Cardiac muscle cell (in vitro differentiated cells and primary cell): Measurements from ENCODE around the gene CMIP. TPM values are rescaled to one million over a fixed set of nuclear protein-coding genes. Genes with fewer than 3 reads are reported as not detected.
"Not testable (repeated sequence)": the region's sequence is repeated elsewhere in the genome, so short reads cannot be mapped to it uniquely, and the experiment has no call there.

Source experiments
- DNase-seq, 2 donors: peaks; one replicate each; pipeline versions ENCODE4 v3.0.0 to v3.0.0-alpha.2; 2010 to 2017; ENCODE audit warnings: low read depth in 1 of 2, low spot score in 1 of 2
- H3K27ac ChIP-seq: fragments of 200-600 bp; sonication (generic); 2 replicates; pipeline ENCODE4 v1.5.1; 2016
- H3K27me3 ChIP-seq: fragments of 200-600 bp; sonication (generic); 2 replicates; pipeline ENCODE4 v1.6.0; 2016; ENCODE audit warnings: control low read depth
- H3K36me3 ChIP-seq: fragments of 200-600 bp; sonication (generic); 2 replicates; pipeline ENCODE4 v1.5.1; 2016; ENCODE audit warnings: control low read depth
- H3K4me1 ChIP-seq: fragments of 200-600 bp; sonication (generic); 2 replicates; pipeline ENCODE4 v1.8.1; 2017; ENCODE audit warnings: low read depth, mild to moderate bottlenecking, mixed run types
- H3K4me3 ChIP-seq: fragments of 200-600 bp; sonication (generic); 2 replicates; pipeline ENCODE4 v1.5.1; 2016; ENCODE audit warnings: mild to moderate bottlenecking
- H3K9me3 ChIP-seq: fragments of 200-600 bp; sonication (generic); 2 replicates; pipeline ENCODE4 v1.5.1; 2017; ENCODE audit warnings: low read depth, mild to moderate bottlenecking, control low read depth
- polyA plus RNA-seq: library from polyadenylated mRNA; unstranded; fragments of >200 nt; fragmentation: Nextera tagmentation; extraction: Ambion mirVana; gene quantifications from 2 replicates; pipeline ENCODE4 v1.2.1, GENCODE V29; 2016
- total RNA-seq: library from RNA; depleted of rRNA; stranded (reverse); fragments of >200 nt; gene quantifications from 2 replicates; pipeline ENCODE4 v1.2.3, GENCODE V29; 2016
- TF ChIP-seq, protein P1 (sequence below): IDR thresholded peaks from 2 replicates; pipeline ENCODE4 v1.5.1; 2012; ENCODE audit warnings: low read depth, mild to moderate bottlenecking, low read length

The CMIP gene
- total and polyA plus RNA-seq, 2 experiments from 2014 or later: 1.8 to 22.2 TPM

DNA sequence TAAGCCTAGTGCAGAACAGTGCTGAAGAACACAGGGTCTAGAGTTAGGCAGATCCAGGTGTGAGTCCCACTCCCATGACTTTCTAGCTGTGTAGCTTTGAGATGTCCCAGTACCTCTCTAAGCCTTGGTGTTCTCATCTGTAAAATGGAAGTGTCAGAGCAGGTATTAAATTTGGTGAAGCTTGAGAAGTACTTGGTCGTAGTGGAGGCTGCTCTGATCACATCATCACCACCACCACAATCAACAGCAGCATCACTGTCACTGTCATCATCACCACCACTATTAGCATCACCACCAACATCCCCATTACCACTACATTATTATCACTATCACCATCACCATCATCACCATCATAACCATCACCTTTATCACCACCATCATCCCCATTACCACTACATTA lies 132.1 kb downstream of the CMIP start:
- no peak for DNase-seq
- H3K36me3 ChIP-seq: no peaks in the 10 kb centered on the region
- H3K4me3 ChIP-seq: no peak overlapping the region
- TF ChIP-seq, protein P1, sequence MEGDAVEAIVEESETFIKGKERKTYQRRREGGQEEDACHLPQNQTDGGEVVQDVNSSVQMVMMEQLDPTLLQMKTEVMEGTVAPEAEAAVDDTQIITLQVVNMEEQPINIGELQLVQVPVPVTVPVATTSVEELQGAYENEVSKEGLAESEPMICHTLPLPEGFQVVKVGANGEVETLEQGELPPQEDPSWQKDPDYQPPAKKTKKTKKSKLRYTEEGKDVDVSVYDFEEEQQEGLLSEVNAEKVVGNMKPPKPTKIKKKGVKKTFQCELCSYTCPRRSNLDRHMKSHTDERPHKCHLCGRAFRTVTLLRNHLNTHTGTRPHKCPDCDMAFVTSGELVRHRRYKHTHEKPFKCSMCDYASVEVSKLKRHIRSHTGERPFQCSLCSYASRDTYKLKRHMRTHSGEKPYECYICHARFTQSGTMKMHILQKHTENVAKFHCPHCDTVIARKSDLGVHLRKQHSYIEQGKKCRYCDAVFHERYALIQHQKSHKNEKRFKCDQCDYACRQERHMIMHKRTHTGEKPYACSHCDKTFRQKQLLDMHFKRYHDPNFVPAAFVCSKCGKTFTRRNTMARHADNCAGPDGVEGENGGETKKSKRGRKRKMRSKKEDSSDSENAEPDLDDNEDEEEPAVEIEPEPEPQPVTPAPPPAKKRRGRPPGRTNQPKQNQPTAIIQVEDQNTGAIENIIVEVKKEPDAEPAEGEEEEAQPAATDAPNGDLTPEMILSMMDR: no peak
- no peaks in the 10 kb centered on the region for H3K4me1 ChIP-seq
- H3K27ac ChIP-seq: no peak overlapping the region
- H3K27me3 ChIP-seq: no peaks in the 10 kb centered on the region
- H3K9me3 ChIP-seq: no peaks in the 10 kb centered on the region

- not testable (repeated sequence) for H3K27me3 ChIP-seq, H3K36me3 ChIP-seq, H3K4me3 ChIP-seq, H3K9me3 ChIP-seq, DNase-seq, H3K4me1 ChIP-seq, H3K27ac ChIP-seq
These were observed 132.7 kb downstream of the CMIP start for GRCh38 chr16:81577272-81577671.

- H3K4me1 ChIP-seq: no peaks in the 10 kb centered on the region
- no peaks in the 10 kb centered on the region for H3K9me3 ChIP-seq
- no peak overlapping the region for H3K27ac ChIP-seq
- H3K27me3 ChIP-seq: no peaks in the 10 kb centered on the region
- no peaks in the 10 kb centered on the region for H3K36me3 ChIP-seq
- TF ChIP-seq, protein P1: no peak
- no peak for DNase-seq
- H3K4me3 ChIP-seq: no peak overlapping the region
These were observed 133.5 kb downstream of the CMIP start for GRCh38 chr16:81578076-81578475.

- H3K4me1 ChIP-seq: no peaks in the 10 kb centered on the region
- TF ChIP-seq, protein P1: no peak
These were observed 134.2 kb downstream of the CMIP start for GRCh38 chr16:81578636-81579413.

DNA sequence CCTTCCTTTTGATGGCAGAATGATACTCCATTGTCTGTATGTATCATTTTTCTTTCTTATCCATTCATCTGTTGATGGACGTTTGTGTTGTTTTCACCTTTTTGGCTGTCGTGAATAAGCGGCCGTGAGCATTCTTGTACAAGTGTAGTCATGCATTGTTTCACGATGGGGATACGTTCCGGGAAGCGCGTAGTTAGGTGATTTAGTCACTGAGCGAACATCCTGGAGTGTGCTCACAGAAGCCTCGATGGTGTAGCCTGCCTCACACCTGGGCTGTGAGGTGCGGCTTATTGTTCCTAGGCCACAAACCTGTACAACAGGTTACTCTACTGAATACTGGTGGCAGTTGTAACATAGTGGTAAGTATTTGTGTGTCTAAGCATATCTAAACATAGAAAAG lies 136.5 kb downstream of the CMIP start:
- Histone ChIP-seq H3K4me3 (no peak overlapping the region), H3K27me3 (no peaks in the 10 kb centered on the region), H3K36me3 (no peaks in the 10 kb centered on the region), H3K9me3 (no peaks in the 10 kb centered on the region), H3K27ac (no peak overlapping the region), H3K4me1 (peaks cover 6% of the 10 kb centered on the region)
- TF ChIP-seq, protein P1: no peak
- DNase-seq: no peak

More at GRCh38 chr16:81578636-81579413, 134.2 kb downstream of the CMIP start:
- H3K27ac ChIP-seq: no peak overlapping the region
- no peak overlapping the region for H3K4me3 ChIP-seq
- H3K9me3 ChIP-seq: no peaks in the 10 kb centered on the region
- no peaks in the 10 kb centered on the region for H3K27me3 ChIP-seq
- DNase-seq: no peak
- no peaks in the 10 kb centered on the region for H3K36me3 ChIP-seq

GRCh38 chr16:81582655-81583441 lies 138.2 kb downstream of the CMIP start:
- DNase-seq: peak in 1 of 2 donors; percentile 29
- H3K27ac ChIP-seq: no peak overlapping the region
- peaks cover 15% of the 10 kb centered on the region for H3K4me1 ChIP-seq
- H3K27me3 ChIP-seq: no peaks in the 10 kb centered on the region
- H3K4me3 ChIP-seq: no peak overlapping the region
- TF ChIP-seq, protein P1: peak; percentile 24
- H3K9me3 ChIP-seq: no peaks in the 10 kb centered on the region
- no peaks in the 10 kb centered on the region for H3K36me3 ChIP-seq
